Upper lobe of left lung (tissue), 6 donors: ENCODE data around the gene ZNF445. TPM values are rescaled to one million over a fixed set of nuclear protein-coding genes. Genes with fewer than 3 reads are reported as not detected.

ENCODE experiments used
- ATAC-seq, 2 donors: fragments of 200-7000 bp; cut with Tn5 transposase; one replicate each; pipeline ENCODE4 v1.9.1; 2022; ENCODE audit warnings: mild to moderate bottlenecking in 2 of 2, moderate library complexity in 2 of 2; ENCODE audit not compliant: low FRiP score in 2 of 2
- DNase-seq, 2 donors: peaks; one replicate each; pipeline ENCODE4 v3.0.0-alpha.2; 2019 to 2020
- H3K27ac ChIP-seq, 4 donors: fragments of 200-600 bp; sonication (generic); one replicate each; pipeline ENCODE4 v1.5.1; 2016 to 2019
- H3K27me3 ChIP-seq, 4 donors: fragments of 200-600 bp; sonication (generic); one replicate each; pipeline ENCODE4 v1.5.1; 2017 to 2019
- H3K36me3 ChIP-seq, 4 donors: fragments of 200-600 bp; sonication (generic); one replicate each; pipeline ENCODE4 v1.5.1; 2016 to 2019
- H3K4me1 ChIP-seq, 4 donors: fragments of 200-600 bp; sonication (generic); one replicate each; pipeline ENCODE4 v1.5.1; 2018 to 2019
- H3K4me3 ChIP-seq, 4 donors: fragments of 200-600 bp; sonication (generic); one replicate each; pipeline ENCODE4 v1.5.1; 2017 to 2019; ENCODE audit warnings: mild to moderate bottlenecking in 2 of 4, moderate library complexity in 1 of 4
- H3K9me3 ChIP-seq, 4 donors: fragments of 200-600 bp; sonication (generic); one replicate each; pipeline ENCODE4 v1.5.1; 2018 to 2019
- EP300 ChIP-seq, 4 donors: sonication (generic); formaldehyde crosslinking; IDR thresholded peaks; one replicate each; pipeline ENCODE4 v1.5.1; 2017; ENCODE audit warnings: antibody characterized with exemption in 4 of 4, control low read depth in 2 of 4
- POLR2A ChIP-seq, 4 donors: fragments of 450-650 bp; IDR thresholded peaks; one replicate each; pipeline ENCODE4 v1.5.1; 2016 to 2017; ENCODE audit warnings: antibody characterized with exemption in 4 of 4, mild to moderate bottlenecking in 2 of 4
- POLR2AphosphoS5 ChIP-seq, 2 donors: sonication (generic); formaldehyde crosslinking; IDR thresholded peaks; one replicate each; pipeline ENCODE4 v1.5.1; 2017; ENCODE audit warnings: antibody characterized with exemption in 2 of 2
- WGBS, 2 donors: methylation state at CpG; one replicate each; pipeline ENCODE4 v1.1.5; 2017 to 2018; 5-methylcytosine and 5-hydroxymethylcytosine counted together
- total RNA-seq, 6 donors: library from RNA; depleted of rRNA in 4 of 6; stranded (reverse); fragments of >200 nt in 4 of 6; gene quantifications; one replicate each; pipeline versions ENCODE4 v1.1.0 to v1.2.1, GENCODE V29; 2016 to 2021
- TF ChIP-seq, protein P1 (sequence below), 6 experiments: fragments of 450-650 bp in 4 of 6; fragments of 200-600 bp in 2 of 6; sonication (generic) in 2 of 6; IDR thresholded peaks; one replicate each; pipeline ENCODE4 v1.5.1; 2016 to 2019; ENCODE audit warnings: antibody characterized with exemption in 6 of 6
- donor health status: DM: no; HTN: no; CAD: no; lungs with moderate emphysema.
- donor health status: DM: no; HTN: yes; CAD: no; lungs with severe emphysema.

Gene ZNF445
- total RNA-seq = 10 to 100 TPM in 4 of 6 donors, 1 to 10 TPM in 2; 6.7 to 20.0 (median 12.9) TPM

- DNase-seq (peak; percentile 87 to 97), ATAC-seq (peak; percentile 93 to 99)
- Histone ChIP-seq H3K4me3 (peak within 1 kb of the TSS; percentile 20 to 90 (median 75)), H3K9me3 (no peaks in the 10 kb centered on the region), H3K27me3 (no peaks in the 10 kb centered on the region), H3K36me3 (no peaks in the 10 kb centered on the region), H3K27ac (peak within 1 kb of the TSS; percentile 4 to 93 (median 75)), H3K4me1 (peaks cover 10 to 24% (median 18%) of the 10 kb centered on the region in 4 donors)
- peak in 1 of 2 donors; percentile 55 for TF ChIP-seq POLR2AphosphoS5 (IDR thresholded peaks at IDR 0.05)
- TF ChIP-seq, protein P1, sequence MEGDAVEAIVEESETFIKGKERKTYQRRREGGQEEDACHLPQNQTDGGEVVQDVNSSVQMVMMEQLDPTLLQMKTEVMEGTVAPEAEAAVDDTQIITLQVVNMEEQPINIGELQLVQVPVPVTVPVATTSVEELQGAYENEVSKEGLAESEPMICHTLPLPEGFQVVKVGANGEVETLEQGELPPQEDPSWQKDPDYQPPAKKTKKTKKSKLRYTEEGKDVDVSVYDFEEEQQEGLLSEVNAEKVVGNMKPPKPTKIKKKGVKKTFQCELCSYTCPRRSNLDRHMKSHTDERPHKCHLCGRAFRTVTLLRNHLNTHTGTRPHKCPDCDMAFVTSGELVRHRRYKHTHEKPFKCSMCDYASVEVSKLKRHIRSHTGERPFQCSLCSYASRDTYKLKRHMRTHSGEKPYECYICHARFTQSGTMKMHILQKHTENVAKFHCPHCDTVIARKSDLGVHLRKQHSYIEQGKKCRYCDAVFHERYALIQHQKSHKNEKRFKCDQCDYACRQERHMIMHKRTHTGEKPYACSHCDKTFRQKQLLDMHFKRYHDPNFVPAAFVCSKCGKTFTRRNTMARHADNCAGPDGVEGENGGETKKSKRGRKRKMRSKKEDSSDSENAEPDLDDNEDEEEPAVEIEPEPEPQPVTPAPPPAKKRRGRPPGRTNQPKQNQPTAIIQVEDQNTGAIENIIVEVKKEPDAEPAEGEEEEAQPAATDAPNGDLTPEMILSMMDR (IDR thresholded peaks at IDR 0.05) = no peak
- TF ChIP-seq EP300 (IDR thresholded peaks at IDR 0.05) = no peak
- TF ChIP-seq POLR2A (IDR thresholded peaks at IDR 0.05) = peak in 1 of 4 donors; percentile 75
- WGBS, 2 donors = 3 to 4% methylated on average over 10 to 25 of the region's 69 CpGs
Observed at GRCh38 chr3:44477312-44478030, at the start of gene ZNF445. Gene ZNF445 (minus strand): TSS chr3:44477670. CDS start chr3:44455549, 22,121 bp downstream.

DNA sequence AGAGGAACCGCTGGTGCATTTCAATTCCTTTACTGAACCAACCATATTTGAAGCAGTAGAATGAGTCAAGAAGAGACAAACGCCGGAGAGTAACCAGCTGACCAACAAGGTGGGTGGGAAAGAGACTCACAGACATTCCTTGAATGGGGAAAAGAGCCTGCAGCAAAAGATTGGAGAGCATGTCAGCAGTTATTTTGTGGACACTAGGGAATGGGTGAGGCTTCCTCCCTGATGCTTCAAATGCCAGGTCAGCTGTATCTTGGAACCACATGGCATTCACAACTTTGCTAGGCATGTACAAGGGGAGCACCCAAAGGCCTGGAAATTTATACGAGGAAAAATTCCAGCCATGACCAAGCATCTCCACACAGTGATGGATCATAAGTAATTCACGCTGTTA, 47.6 kb upstream of the ZNF445 start:
- no peaks in the 10 kb centered on the region for H3K9me3 ChIP-seq
- H3K27me3 ChIP-seq = no peaks in the 10 kb centered on the region
- no peak for TF ChIP-seq POLR2A (IDR thresholded peaks at IDR 0.05)
- no peak for TF ChIP-seq EP300 (IDR thresholded peaks at IDR 0.05)
- TF ChIP-seq POLR2AphosphoS5 (IDR thresholded peaks at IDR 0.05) = no peak
- TF ChIP-seq, protein P1 (IDR thresholded peaks at IDR 0.05) = no peak
- WGBS, 2 donors = 83 to 89% methylated on average over 5 of the region's 5 CpGs
- no peaks in the 10 kb centered on the region for H3K36me3 ChIP-seq
- H3K4me3 ChIP-seq = no peak overlapping the region
- no peaks in the 10 kb centered on the region for H3K4me1 ChIP-seq
- no peak for DNase-seq
- no peak for ATAC-seq
- H3K27ac ChIP-seq = no peak overlapping the region

GRCh38 chr3:44522494-44522933, 45.0 kb upstream of the ZNF445 start:
- no peaks in the 10 kb centered on the region for H3K4me1 ChIP-seq
- 38 to 39% methylated on average over 7 of the region's 7 CpGs for WGBS, 2 donors
- no peaks in the 10 kb centered on the region for H3K27me3 ChIP-seq
- ATAC-seq = no peak
- TF ChIP-seq POLR2AphosphoS5 (IDR thresholded peaks at IDR 0.05) (no peak), EP300 (IDR thresholded peaks at IDR 0.05) (no peak), POLR2A (IDR thresholded peaks at IDR 0.05) (no peak)
- TF ChIP-seq, protein P1 (IDR thresholded peaks at IDR 0.05) = no peak
- H3K4me3 ChIP-seq = no peak overlapping the region
- no peak for DNase-seq
- no peaks in the 10 kb centered on the region for H3K9me3 ChIP-seq
- H3K36me3 ChIP-seq = no peaks in the 10 kb centered on the region
- H3K27ac ChIP-seq = no peak overlapping the region

DNA sequence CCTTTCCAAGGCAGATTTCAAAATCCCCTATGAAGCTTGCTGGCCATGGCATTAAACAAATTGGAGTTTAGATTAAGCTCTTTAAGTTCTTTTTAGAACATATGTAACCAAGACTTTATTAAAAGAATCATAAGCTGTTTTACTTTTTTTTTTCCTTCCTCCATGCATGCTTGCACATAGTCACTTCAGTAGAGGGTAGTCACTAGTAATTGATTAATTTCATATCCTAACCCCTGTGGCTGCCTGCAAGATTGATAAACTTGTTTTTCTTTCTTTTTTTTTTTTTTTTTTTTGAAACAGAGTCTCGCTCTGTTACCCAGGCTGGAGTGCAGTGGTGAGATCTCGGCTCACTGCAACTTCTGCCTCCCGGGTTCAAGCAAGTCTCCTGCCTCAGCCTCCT, 44.3 kb upstream of the ZNF445 start:
- TF ChIP-seq EP300 (IDR thresholded peaks at IDR 0.05) = no peak
- TF ChIP-seq POLR2AphosphoS5 (IDR thresholded peaks at IDR 0.05) = no peak
- Histone ChIP-seq H3K4me1 (no peaks in the 10 kb centered on the region), H3K27me3 (no peaks in the 10 kb centered on the region), H3K27ac (no peak overlapping the region), H3K4me3 (no peak overlapping the region), H3K36me3 (no peaks in the 10 kb centered on the region), H3K9me3 (no peaks in the 10 kb centered on the region)
- ATAC-seq = no peak
- WGBS, 2 donors = 79 to 95% methylated on average over 3 of the region's 3 CpGs
- DNase-seq = no peak

DNA sequence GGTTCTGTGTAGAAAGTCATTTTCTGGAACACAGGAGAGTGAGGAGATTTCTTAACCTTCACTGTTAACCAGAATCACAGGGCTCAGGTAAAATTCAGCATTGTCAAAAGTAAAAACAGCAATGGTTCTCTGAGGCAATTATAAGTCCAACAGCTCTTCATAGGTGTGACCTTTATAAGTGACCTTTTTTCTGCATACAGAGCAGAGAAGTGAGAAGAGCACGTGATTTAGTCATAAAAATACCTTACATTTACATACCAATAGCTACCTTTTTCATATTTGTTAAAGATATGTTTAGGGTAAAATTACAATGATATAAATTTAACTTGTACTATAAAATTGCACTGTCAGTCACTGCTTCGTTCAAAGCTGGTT, 41.3 kb upstream of the ZNF445 start:
- 54 to 59% methylated on average over 2 of the region's 2 CpGs for WGBS, 2 donors
- DNase-seq (no peak), ATAC-seq (no peak)
- Histone ChIP-seq H3K27me3 (no peaks in the 10 kb centered on the region), H3K27ac (no peak overlapping the region), H3K9me3 (no peaks in the 10 kb centered on the region), H3K4me1 (no peaks in the 10 kb centered on the region), H3K4me3 (no peak overlapping the region), H3K36me3 (no peaks in the 10 kb centered on the region)
- TF ChIP-seq POLR2A (IDR thresholded peaks at IDR 0.05) = no peak
- TF ChIP-seq EP300 (IDR thresholded peaks at IDR 0.05) = no peak
- TF ChIP-seq, protein P1 (IDR thresholded peaks at IDR 0.05) = no peak
- TF ChIP-seq POLR2AphosphoS5 (IDR thresholded peaks at IDR 0.05) = no peak
